Stimulated activated CD4-positive, alpha-beta T cell treated with anti-CD3 and anti-CD28 coated beads, Interleukin-1b, Interleukin-23, amount 100 ng/mL, for 1 hour (primary cell): ENCODE results near the gene PDE9A.

Experiments used
- DNase-seq, 2 donors: peaks; one replicate each; pipeline ENCODE4 v3.0.0-alpha.2; 2020; ENCODE audit warnings: low read depth in 2 of 2

The PDE9A gene

GRCh38 chr21:42739061-42739931 is 85.9 kb downstream of the PDE9A start:
- no peak for DNase-seq

GRCh38 chr21:42740405-42740909 is 87.0 kb downstream of the PDE9A start:
- no peak for DNase-seq

- no peak for DNase-seq
Observed at GRCh38 chr21:42741066-42741465, 87.6 kb downstream of the PDE9A start.

GRCh38 chr21:42744520-42745445 is 91.4 kb downstream of the PDE9A start:
- DNase-seq = no peak

- DNase-seq = no peak
Observed at GRCh38 chr21:42745511-42746239, 92.3 kb downstream of the PDE9A start.

- DNase-seq = no peak
Observed at GRCh38 chr21:42746240-42746592, 92.8 kb downstream of the PDE9A start.

- peak in 1 of 2 donors; percentile 7 for DNase-seq
Observed at GRCh38 chr21:42746593-42747275, 93.3 kb downstream of the PDE9A start.

GRCh38 chr21:42747276-42747701 is 93.9 kb downstream of the PDE9A start:
- DNase-seq = no peak

- no peak for DNase-seq
Observed at GRCh38 chr21:42747746-42748351, 94.4 kb downstream of the PDE9A start.

- DNase-seq = no peak
Observed at GRCh38 chr21:42748620-42749176, 95.3 kb downstream of the PDE9A start.

GRCh38 chr21:42750737-42751530 is 97.5 kb downstream of the PDE9A start:
- no peak for DNase-seq

- no peak for DNase-seq
Observed at GRCh38 chr21:42751866-42752265, 98.4 kb downstream of the PDE9A start.

- DNase-seq = no peak
Observed at GRCh38 chr21:42753804-42754203, 100.4 kb downstream of the PDE9A start.

GRCh38 chr21:42754270-42754933 is 101.0 kb downstream of the PDE9A start:
- DNase-seq = no peak

- no peak for DNase-seq
Observed at GRCh38 chr21:42755031-42755665, 101.7 kb downstream of the PDE9A start.

GRCh38 chr21:42755766-42756579 is 102.6 kb downstream of the PDE9A start:
- DNase-seq = no peak

GRCh38 chr21:42756580-42757250 is 103.3 kb downstream of the PDE9A start:
- no peak for DNase-seq
